Neural cell (in vitro differentiated cells): ENCODE results near the gene NELL1.

Source experiments
- EZH2 ChIP-seq: fragments of 200-600, 300-800 bp; shearing (Covaris generic), sonication (generic); IDR thresholded peaks from 2 replicates; pipeline ENCODE4 v1.6.1; 2014; ENCODE audit warnings: antibody characterized with exemption, low read length, borderline replicate concordance, mild to moderate bottlenecking; ENCODE audit not compliant: insufficient read depth, poor library complexity, severe bottlenecking
- POLR2AphosphoS5 ChIP-seq: IDR thresholded peaks from 2 replicates; pipeline ENCODE4 v1.6.1; 2012
- TF ChIP-seq, protein P1 (sequence below): fragments of 450-650 bp; IDR thresholded peaks from 2 replicates; pipeline ENCODE4 v1.5.1; 2014; ENCODE audit warnings: antibody characterized with exemption, mild to moderate bottlenecking, moderate library complexity; ENCODE audit not compliant: poor library complexity, severe bottlenecking

DNA sequence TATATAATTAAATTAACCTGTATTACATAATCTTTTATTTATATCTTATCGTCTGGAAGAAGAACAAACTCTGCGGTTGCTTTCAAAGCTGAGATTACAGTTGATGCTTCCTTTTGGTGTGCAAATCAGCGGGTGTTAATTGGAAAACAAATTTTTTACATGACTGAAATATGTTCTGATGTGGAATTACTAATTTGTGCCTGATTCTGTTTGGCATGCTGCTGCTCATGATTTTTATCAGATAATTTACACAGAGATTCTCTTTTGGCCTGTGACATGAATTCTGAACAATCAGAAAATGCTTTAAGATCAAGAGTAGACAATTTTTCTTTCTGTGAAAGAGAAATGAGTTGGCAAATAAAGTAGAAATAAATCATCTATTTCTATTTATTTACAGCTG, 510.8 kb downstream of the NELL1 start:
- TF ChIP-seq, protein P1, sequence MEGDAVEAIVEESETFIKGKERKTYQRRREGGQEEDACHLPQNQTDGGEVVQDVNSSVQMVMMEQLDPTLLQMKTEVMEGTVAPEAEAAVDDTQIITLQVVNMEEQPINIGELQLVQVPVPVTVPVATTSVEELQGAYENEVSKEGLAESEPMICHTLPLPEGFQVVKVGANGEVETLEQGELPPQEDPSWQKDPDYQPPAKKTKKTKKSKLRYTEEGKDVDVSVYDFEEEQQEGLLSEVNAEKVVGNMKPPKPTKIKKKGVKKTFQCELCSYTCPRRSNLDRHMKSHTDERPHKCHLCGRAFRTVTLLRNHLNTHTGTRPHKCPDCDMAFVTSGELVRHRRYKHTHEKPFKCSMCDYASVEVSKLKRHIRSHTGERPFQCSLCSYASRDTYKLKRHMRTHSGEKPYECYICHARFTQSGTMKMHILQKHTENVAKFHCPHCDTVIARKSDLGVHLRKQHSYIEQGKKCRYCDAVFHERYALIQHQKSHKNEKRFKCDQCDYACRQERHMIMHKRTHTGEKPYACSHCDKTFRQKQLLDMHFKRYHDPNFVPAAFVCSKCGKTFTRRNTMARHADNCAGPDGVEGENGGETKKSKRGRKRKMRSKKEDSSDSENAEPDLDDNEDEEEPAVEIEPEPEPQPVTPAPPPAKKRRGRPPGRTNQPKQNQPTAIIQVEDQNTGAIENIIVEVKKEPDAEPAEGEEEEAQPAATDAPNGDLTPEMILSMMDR, result no peak
- TF ChIP-seq POLR2AphosphoS5 (no peak), EZH2 (no peak)
